ENCODE measurements around the gene GSS. TPM values are rescaled to one million over a fixed set of nuclear protein-coding genes. Genes with fewer than 3 reads are reported as not detected.

Gene GSS
- total and polyA plus RNA-seq, 2 donors (not counting 3 experiments of a cell fraction or from before 2014, with no cell fraction given) = 47.9 to 65.1 TPM

- dilution Hi-C loops (cut with MboI; ENCODE audit: extremely low pct_ligation_motif_present, low sequenced_read_pairs) (no loop called here), intact Hi-C loops (cut with micrococcal nuclease) (no loop called here)
- H3K9me1 ChIP-seq (replicated peaks; ENCODE audit: control insufficient read depth, extremely low read depth, insufficient read depth, low read length) = no peaks in the 10 kb centered on the region
- H3K27ac ChIP-seq (ENCODE audit: insufficient read depth, low read depth, low read length) = no peak overlapping the region
- no peak overlapping the region for H3K9ac ChIP-seq (replicated peaks; ENCODE audit: extremely low read depth, insufficient read depth, low read length)
- H4K20me1 ChIP-seq (replicated peaks; ENCODE audit: control insufficient read depth, extremely low read depth, insufficient read depth, low read length) = no peaks in the 10 kb centered on the region
- FAIRE-seq = no peak
- no peak overlapping the region for H2AFZ ChIP-seq (ENCODE audit: low read depth, low read length)
- no peaks in the 10 kb centered on the region for H3K79me2 ChIP-seq (ENCODE audit: control insufficient read depth, insufficient read depth, low read length)
- ChIA-PET POLR2A (no interaction called here), CTCF (interaction anchor here (1.5 kb wide), 1 partner anchor 10 kb away, joined by 5 read pairs; no protein-coding TSS in a partner anchor)
- TF ChIP-seq POLR2AphosphoS5 (IDR thresholded peaks at IDR 0.05; ENCODE audit: insufficient read depth, low read depth, low read length) = no peak
- no peak for TF ChIP-seq CTCF (IDR thresholded peaks at IDR 0.05; ENCODE audit: extremely low read depth in 1 of 2, insufficient read depth in 1 of 2, low read depth in 1 of 2, low read length in 2 of 2)
- no peak for TF ChIP-seq GATA2 (IDR thresholded peaks at IDR 0.05; ENCODE audit: insufficient read depth, insufficient read length, low read depth, low read length)
- TF ChIP-seq JUN (IDR thresholded peaks at IDR 0.05; ENCODE audit: borderline replicate concordance, insufficient read depth, insufficient read length, low read depth) = no peak
- no peaks in the 10 kb centered on the region for H3K4me1 ChIP-seq (ENCODE audit: control insufficient read depth, extremely low read depth, insufficient read depth, low read length)
- H3K9me3 ChIP-seq (replicated peaks; ENCODE audit: control insufficient read depth, insufficient read depth, low read length) = no peaks in the 10 kb centered on the region
- BruUV-seq (replicated peaks) = TSS peak; percentile 10
- DNase-seq (ENCODE audit: low read depth, low spot score) = no peak
- peaks cover 0 to 44% of the 10 kb centered on the region in 2 experiments for H3K36me3 ChIP-seq (ENCODE audit: control insufficient read depth in 2 of 2, extremely low read depth in 1 of 2, insufficient read depth in 2 of 2, low read length in 2 of 2)
- no peaks in the 10 kb centered on the region for H3K27me3 ChIP-seq (ENCODE audit: control insufficient read depth in 2 of 2, insufficient read depth in 2 of 2, low read length in 2 of 2)
- no peak overlapping the region for H3K4me2 ChIP-seq (ENCODE audit: insufficient read depth, low read length)
- no peak overlapping the region for H3K4me3 ChIP-seq (replicated peaks in 1 of 3; ENCODE audit: insufficient read depth in 1 of 3, low read depth in 1 of 3, low read length in 3 of 3)
Observed at GRCh38 chr20:34995696-34996095, 40.1 kb upstream of the GSS start.

- ChIA-PET POLR2A (no interaction called here), CTCF (no interaction called here)
- Histone ChIP-seq H2AFZ (ENCODE audit: low read depth, low read length) (no peak overlapping the region), H3K27me3 (ENCODE audit: control insufficient read depth in 2 of 2, insufficient read depth in 2 of 2, low read length in 2 of 2) (no peaks in the 10 kb centered on the region), H3K9me3 (replicated peaks; ENCODE audit: control insufficient read depth, insufficient read depth, low read length) (no peaks in the 10 kb centered on the region), H3K79me2 (ENCODE audit: control insufficient read depth, insufficient read depth, low read length) (no peaks in the 10 kb centered on the region), H3K9me1 (replicated peaks; ENCODE audit: control insufficient read depth, extremely low read depth, insufficient read depth, low read length) (no peaks in the 10 kb centered on the region), H3K4me3 (replicated peaks in 1 of 3; ENCODE audit: insufficient read depth in 1 of 3, low read depth in 1 of 3, low read length in 3 of 3) (no peak overlapping the region), H3K36me3 (ENCODE audit: control insufficient read depth in 2 of 2, extremely low read depth in 1 of 2, insufficient read depth in 2 of 2, low read length in 2 of 2) (peaks cover 0 to 40% of the 10 kb centered on the region in 2 experiments), H3K27ac (ENCODE audit: insufficient read depth, low read depth, low read length) (no peak overlapping the region), H3K9ac (replicated peaks; ENCODE audit: extremely low read depth, insufficient read depth, low read length) (no peak overlapping the region), H3K4me1 (ENCODE audit: control insufficient read depth, extremely low read depth, insufficient read depth, low read length) (no peaks in the 10 kb centered on the region), H3K4me2 (ENCODE audit: insufficient read depth, low read length) (no peak overlapping the region), H4K20me1 (replicated peaks; ENCODE audit: control insufficient read depth, extremely low read depth, insufficient read depth, low read length) (no peaks in the 10 kb centered on the region)
- intact Hi-C loops (cut with micrococcal nuclease) (no loop called here), dilution Hi-C loops (cut with MboI; ENCODE audit: extremely low pct_ligation_motif_present, low sequenced_read_pairs) (no loop called here)
- TF ChIP-seq EZH2 (IDR thresholded peaks at IDR 0.05; ENCODE audit: borderline replicate concordance, low read depth, low read length, severe bottlenecking) = no peak
- no peak for TF ChIP-seq POLR2A (IDR thresholded peaks at IDR 0.05; ENCODE audit: low read depth, low read length)
- TF ChIP-seq MAX (IDR thresholded peaks at IDR 0.05; ENCODE audit: insufficient read depth, insufficient read length) = no peak
- no peak for TF ChIP-seq JUN (IDR thresholded peaks at IDR 0.05; ENCODE audit: borderline replicate concordance, insufficient read depth, insufficient read length, low read depth)
- no peak for TF ChIP-seq CTCF (IDR thresholded peaks at IDR 0.05; ENCODE audit: extremely low read depth in 1 of 2, insufficient read depth in 1 of 2, low read depth in 1 of 2, low read length in 2 of 2)
- no peak for TF ChIP-seq MYC (IDR thresholded peaks at IDR 0.05; ENCODE audit: low read depth, low read length)
- no peak for TF ChIP-seq GATA2 (IDR thresholded peaks at IDR 0.05; ENCODE audit: insufficient read depth, insufficient read length, low read depth, low read length)
- TF ChIP-seq POLR2AphosphoS5 (IDR thresholded peaks at IDR 0.05; ENCODE audit: insufficient read depth, low read depth, low read length) = no peak
- TF ChIP-seq FOS (IDR thresholded peaks at IDR 0.05; ENCODE audit: borderline replicate concordance, insufficient read depth, low read length) = no peak
- DNase-seq (ENCODE audit: low read depth, low spot score) = no peak
- no peak for FAIRE-seq
- no TSS peak for BruUV-seq (replicated peaks)
Observed at GRCh38 chr20:34995192-34995591, 39.6 kb upstream of the GSS start.

Measured in endothelial cell of umbilical vein (primary cell).